GM06990 (cell line): ENCODE data around the gene AKAP5.

Experiments used
- DNase-seq: peaks from one replicate; pipeline ENCODE4 v3.0.0-alpha.2; 2011; ENCODE audit not compliant: insufficient read length; ENCODE audit errors: extremely low read depth
- H3K27me3 ChIP-seq: replicated peaks from 2 replicates; pipeline ENCODE4 v1.6.0; 2011; ENCODE audit warnings: low read length; ENCODE audit not compliant: control insufficient read depth, insufficient read depth
- H3K36me3 ChIP-seq: 2 replicates; pipeline ENCODE4 v1.5.1; 2011; ENCODE audit warnings: low read length; ENCODE audit not compliant: control insufficient read depth, insufficient read depth
- H3K4me3 ChIP-seq: replicated peaks from 2 replicates; pipeline ENCODE4 v1.5.1; 2011; ENCODE audit warnings: low read depth, mild to moderate bottlenecking, control low read depth, low read length
- TF ChIP-seq, protein P1 (sequence below): IDR thresholded peaks from 2 replicates; pipeline ENCODE4 v1.5.1; 2011; ENCODE audit warnings: low read length, control low read depth, mild to moderate bottlenecking, inconsistent platforms; ENCODE audit not compliant: insufficient read depth, poor library complexity, severe bottlenecking

The AKAP5 gene

DNA sequence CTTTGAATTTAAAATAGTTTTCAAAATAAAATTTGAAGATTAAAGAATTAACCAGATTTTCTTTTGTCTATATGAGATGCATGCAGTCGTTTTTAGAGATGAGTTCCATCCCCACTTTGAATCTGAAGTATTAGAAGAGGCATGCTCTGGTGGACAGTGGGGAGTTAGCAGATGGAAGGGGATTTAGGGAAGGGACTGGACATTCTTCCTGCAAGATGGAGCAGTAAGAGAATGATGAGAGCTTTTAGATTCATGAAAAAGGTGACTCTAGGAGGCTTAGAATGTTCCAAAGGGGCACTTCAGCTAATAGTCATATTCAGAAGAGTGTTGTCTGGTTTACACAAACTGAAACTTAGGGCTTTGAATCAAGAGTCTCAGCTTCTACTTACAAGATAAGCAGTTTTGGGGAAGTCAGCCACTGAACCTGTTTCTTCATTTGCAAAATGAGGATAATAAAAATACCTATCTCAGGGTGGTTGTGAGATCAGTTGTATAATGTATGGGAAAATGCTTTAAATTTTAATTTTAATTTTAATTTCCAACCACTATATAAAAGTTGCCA is 43.0 kb downstream of the AKAP5 start:
- Histone ChIP-seq H3K27me3 (no peaks in the 10 kb centered on the region), H3K4me3 (peak overlapping the region; percentile 92), H3K36me3 (no peaks in the 10 kb centered on the region)
- DNase-seq, result peak; percentile 61
- TF ChIP-seq, protein P1, sequence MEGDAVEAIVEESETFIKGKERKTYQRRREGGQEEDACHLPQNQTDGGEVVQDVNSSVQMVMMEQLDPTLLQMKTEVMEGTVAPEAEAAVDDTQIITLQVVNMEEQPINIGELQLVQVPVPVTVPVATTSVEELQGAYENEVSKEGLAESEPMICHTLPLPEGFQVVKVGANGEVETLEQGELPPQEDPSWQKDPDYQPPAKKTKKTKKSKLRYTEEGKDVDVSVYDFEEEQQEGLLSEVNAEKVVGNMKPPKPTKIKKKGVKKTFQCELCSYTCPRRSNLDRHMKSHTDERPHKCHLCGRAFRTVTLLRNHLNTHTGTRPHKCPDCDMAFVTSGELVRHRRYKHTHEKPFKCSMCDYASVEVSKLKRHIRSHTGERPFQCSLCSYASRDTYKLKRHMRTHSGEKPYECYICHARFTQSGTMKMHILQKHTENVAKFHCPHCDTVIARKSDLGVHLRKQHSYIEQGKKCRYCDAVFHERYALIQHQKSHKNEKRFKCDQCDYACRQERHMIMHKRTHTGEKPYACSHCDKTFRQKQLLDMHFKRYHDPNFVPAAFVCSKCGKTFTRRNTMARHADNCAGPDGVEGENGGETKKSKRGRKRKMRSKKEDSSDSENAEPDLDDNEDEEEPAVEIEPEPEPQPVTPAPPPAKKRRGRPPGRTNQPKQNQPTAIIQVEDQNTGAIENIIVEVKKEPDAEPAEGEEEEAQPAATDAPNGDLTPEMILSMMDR, result no peak

DNA sequence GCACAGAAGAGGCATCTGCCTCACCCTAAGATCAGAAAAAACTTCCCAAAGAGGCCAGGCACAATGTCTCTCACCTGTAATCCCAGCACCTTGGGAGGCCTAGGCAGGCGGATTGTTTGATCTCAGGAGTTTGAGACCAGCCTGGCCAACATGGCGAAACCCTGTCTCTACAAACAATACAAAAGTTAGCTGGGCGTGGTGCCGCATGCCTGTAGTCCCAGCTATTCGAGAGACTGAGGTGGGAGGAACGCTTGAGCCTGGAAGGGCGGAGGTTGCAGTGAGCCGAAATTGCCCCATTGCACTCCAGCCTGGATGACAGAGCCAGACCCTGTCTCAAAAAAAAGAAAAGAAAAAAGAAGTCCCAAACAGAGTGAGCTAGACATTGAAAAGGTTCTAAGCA is 43.7 kb downstream of the AKAP5 start:
- Histone ChIP-seq H3K36me3 (no peaks in the 10 kb centered on the region), H3K27me3 (no peaks in the 10 kb centered on the region), H3K4me3 (peak overlapping the region; percentile 41)
- no peak for DNase-seq
- TF ChIP-seq, protein P1, result no peak

DNA sequence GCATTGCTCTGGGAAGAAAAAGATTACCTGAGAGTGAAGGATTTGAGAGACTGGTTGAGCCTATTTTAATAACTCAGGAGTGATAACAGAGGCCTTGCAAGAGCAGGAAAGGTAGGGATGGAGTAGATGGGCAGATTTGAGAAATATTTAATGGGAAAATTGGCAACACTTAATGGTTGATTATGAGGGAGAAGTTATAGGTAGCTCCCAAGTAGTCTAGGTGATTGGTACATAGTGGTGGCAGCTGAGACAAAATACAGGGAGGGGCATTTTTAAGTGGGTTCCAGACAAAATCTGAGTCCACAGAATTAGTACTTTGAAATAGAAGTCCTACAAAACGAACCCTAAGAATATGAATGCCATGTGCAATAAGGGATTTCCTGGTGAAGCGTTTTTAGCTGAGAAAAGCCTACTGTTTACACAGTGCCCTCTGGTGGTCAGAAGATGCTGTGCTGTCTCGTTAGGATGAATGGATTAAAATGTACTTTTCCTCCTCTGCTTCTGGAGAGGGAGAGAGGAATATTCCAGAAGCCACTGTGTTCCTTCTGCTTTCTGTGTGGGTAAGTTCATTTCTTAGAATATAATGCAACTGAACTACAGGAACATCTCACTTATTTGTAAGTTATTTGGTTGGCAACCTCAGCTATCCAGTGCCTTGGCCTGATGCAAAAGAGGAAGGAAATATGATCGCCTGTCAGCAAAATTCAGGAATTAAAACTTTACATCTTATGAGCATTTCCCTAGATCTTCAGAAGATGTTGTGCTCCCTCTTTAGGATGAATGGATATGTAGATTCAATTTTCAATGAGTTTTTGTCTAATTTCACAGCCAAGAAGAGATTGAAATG is 45.7 kb downstream of the AKAP5 start:
- TF ChIP-seq, protein P1, result peak; percentile 87
- Histone ChIP-seq H3K36me3 (no peaks in the 10 kb centered on the region), H3K27me3 (no peaks in the 10 kb centered on the region), H3K4me3 (no peak overlapping the region)
- no peak for DNase-seq

DNA sequence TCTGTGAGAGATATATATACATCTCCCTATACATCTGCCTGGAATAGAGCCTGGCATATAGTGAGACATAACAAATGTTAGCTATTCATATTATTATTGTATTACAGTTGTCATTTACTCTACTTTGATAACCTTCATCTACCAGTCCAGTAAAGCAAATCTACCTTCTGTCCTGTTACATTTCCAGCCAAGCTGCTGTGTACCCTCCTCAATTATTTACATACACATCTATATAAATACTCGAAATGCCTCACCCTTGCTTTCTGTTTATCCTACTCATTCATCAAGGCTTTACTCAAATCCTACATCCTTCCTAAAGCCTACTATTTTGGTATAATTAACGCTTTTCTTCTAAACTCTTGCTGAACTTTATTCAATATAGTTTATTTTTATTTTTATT is 48.0 kb downstream of the AKAP5 start:
- no peaks in the 10 kb centered on the region; the same call in 1 of the 2 replicates for H3K36me3 ChIP-seq

DNA sequence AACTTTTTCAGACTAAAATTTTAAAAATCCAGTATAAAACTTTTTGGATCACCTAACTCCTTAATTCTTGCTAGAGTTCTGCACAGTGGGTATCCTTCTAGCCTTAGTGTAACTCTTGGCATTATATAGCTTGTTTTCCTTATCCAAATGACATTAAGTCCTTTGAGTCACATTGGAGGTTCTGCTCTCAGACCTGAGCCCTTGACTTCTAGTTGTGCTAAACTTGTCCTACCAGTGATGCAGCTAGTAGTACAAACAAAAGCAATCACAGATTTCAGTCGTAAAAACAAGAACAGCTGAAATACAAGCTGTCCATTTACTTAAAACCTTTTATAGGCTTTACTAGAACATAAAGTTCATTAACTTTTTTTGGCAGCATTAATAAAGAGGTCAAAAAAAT is 49.8 kb downstream of the AKAP5 start:
- H3K27me3 ChIP-seq, result no peaks in the 10 kb centered on the region
- DNase-seq, result no peak
- H3K4me3 ChIP-seq, result no peak overlapping the region
- TF ChIP-seq, protein P1, result no peak
- no peaks in the 10 kb centered on the region; the same call in 1 of the 2 replicates for H3K36me3 ChIP-seq

More for the DNA sequence above, 48.0 kb downstream of the AKAP5 start:
- TF ChIP-seq, protein P1, result no peak
- Histone ChIP-seq H3K27me3 (no peaks in the 10 kb centered on the region), H3K4me3 (no peak overlapping the region)
- no peak for DNase-seq
